PFSK-1 (cell line): Measurements from ENCODE around the gene CLEC17A.

Experiments used
- FOXP2 ChIP-seq: optimal IDR thresholded peaks from 2 replicates; pipeline ENCODE3; 2011; ENCODE audit warnings: borderline replicate concordance, control low read depth, inconsistent platforms; ENCODE audit not compliant: insufficient read depth; ENCODE audit errors: extremely low read length, extremely low read depth
- POLR2AphosphoS5 ChIP-seq: IDR thresholded peaks from 2 replicates; pipeline ENCODE4 v1.6.1; 2012; ENCODE audit warnings: low read depth, mild to moderate bottlenecking, control low read depth, low read length, moderate library complexity
- SIN3A ChIP-seq: IDR thresholded peaks from 2 replicates; pipeline ENCODE4 v1.6.1; 2012; ENCODE audit warnings: mild to moderate bottlenecking, low read length, moderate library complexity, borderline replicate concordance; ENCODE audit not compliant: insufficient read depth
- TAF1 ChIP-seq: IDR thresholded peaks from 2 replicates; pipeline ENCODE4 v1.6.1; 2012; ENCODE audit warnings: low read length, control low read depth, borderline replicate concordance; ENCODE audit not compliant: insufficient read depth
- TF ChIP-seq, protein P1 (sequence below), 2 experiments: IDR thresholded peaks; 2 replicates each; pipeline versions ENCODE4 v1.6.1 to v1.8.0; 2011 to 2012; ENCODE audit warnings: low read depth in 2 of 2, low read length in 2 of 2, control low read depth in 1 of 2, inconsistent platforms in 1 of 2, mild to moderate bottlenecking in 1 of 2, moderate library complexity in 1 of 2; ENCODE audit not compliant: insufficient read depth in 1 of 2

Gene CLEC17A

DNA sequence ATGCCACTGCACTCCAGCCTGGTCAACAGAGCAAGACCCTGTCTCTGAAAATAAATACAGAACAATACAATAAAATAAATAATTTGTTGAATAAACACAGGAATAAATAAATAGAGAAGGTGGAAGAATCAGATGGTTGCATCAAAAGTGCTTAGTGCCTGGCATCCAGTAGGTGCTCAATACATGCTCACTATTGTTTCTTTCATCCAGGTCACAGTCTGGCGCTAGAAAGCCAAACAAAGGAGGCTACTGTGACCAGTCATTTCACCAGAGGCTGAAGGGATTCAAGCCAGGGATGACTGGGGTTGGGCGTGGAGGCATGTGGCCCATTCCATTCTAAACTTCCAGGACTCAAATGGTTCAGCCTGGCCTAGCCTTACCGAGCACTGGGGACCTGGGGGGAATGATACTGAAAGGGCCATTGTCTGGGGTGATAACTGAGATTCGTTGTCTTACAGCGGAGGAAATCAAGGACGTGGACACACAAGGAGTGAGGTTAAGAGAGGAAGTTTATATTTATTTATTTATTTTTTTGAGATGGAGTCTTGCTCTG, 7.4 kb upstream of the CLEC17A start:
- TF ChIP-seq SIN3A (no peak), FOXP2 (no peak), POLR2AphosphoS5 (no peak), TAF1 (no peak)
- TF ChIP-seq, protein P1, sequence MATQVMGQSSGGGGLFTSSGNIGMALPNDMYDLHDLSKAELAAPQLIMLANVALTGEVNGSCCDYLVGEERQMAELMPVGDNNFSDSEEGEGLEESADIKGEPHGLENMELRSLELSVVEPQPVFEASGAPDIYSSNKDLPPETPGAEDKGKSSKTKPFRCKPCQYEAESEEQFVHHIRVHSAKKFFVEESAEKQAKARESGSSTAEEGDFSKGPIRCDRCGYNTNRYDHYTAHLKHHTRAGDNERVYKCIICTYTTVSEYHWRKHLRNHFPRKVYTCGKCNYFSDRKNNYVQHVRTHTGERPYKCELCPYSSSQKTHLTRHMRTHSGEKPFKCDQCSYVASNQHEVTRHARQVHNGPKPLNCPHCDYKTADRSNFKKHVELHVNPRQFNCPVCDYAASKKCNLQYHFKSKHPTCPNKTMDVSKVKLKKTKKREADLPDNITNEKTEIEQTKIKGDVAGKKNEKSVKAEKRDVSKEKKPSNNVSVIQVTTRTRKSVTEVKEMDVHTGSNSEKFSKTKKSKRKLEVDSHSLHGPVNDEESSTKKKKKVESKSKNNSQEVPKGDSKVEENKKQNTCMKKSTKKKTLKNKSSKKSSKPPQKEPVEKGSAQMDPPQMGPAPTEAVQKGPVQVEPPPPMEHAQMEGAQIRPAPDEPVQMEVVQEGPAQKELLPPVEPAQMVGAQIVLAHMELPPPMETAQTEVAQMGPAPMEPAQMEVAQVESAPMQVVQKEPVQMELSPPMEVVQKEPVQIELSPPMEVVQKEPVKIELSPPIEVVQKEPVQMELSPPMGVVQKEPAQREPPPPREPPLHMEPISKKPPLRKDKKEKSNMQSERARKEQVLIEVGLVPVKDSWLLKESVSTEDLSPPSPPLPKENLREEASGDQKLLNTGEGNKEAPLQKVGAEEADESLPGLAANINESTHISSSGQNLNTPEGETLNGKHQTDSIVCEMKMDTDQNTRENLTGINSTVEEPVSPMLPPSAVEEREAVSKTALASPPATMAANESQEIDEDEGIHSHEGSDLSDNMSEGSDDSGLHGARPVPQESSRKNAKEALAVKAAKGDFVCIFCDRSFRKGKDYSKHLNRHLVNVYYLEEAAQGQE (IDR thresholded peaks at IDR 0.05; ENCODE audit: insufficient read depth in 1 of 2, low read depth in 2 of 2, low read length in 2 of 2): no peak

DNA sequence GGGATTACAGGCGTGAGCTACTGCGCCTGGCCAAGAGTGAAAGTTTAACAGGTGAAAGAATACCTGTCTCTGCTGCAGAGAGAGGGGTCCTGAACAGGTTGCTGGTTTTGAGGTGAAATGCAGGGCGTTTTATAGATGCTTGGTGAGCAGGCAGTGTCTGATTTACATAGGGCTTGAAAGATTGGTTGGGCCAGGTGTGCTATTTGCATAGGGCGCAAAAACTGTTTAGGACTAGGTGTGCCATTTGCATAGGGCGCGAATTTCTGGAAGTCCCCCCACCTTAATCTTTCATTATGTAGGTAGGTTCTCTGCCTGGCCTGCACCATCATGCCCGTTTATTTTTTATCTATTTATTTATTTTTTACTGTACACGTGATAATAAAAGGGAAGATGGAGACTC, 6.5 kb upstream of the CLEC17A start:
- TF ChIP-seq, protein P1 (IDR thresholded peaks at IDR 0.05; ENCODE audit: insufficient read depth in 1 of 2, low read depth in 2 of 2, low read length in 2 of 2): no peak
- no peak for TF ChIP-seq FOXP2
- no peak for TF ChIP-seq TAF1
- TF ChIP-seq POLR2AphosphoS5: no peak
- no peak for TF ChIP-seq SIN3A

DNA sequence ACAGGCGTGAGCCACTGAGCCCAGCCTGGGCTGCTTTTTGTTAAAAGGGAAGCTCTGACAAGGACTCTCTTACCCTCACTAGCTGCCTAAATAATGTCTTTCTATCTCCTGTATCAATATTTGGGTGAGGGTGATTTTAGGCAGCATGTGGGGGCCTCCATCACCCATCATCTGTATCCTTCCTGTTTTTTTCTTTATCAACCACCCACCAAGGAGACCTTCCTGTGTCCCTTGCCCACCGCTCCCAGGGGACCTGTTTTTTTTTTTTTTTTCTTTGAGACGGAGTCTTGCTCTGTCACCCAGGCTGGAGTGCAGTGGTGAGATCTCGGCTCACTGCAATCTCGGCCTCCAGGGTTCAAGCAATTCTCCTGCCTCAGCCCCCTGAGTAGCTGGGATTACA, 5.6 kb upstream of the CLEC17A start:
- TF ChIP-seq, protein P1 (IDR thresholded peaks at IDR 0.05; ENCODE audit: insufficient read depth in 1 of 2, low read depth in 2 of 2, low read length in 2 of 2): no peak
- no peak for TF ChIP-seq POLR2AphosphoS5
- no peak for TF ChIP-seq SIN3A
- TF ChIP-seq TAF1: no peak
- no peak for TF ChIP-seq FOXP2

DNA sequence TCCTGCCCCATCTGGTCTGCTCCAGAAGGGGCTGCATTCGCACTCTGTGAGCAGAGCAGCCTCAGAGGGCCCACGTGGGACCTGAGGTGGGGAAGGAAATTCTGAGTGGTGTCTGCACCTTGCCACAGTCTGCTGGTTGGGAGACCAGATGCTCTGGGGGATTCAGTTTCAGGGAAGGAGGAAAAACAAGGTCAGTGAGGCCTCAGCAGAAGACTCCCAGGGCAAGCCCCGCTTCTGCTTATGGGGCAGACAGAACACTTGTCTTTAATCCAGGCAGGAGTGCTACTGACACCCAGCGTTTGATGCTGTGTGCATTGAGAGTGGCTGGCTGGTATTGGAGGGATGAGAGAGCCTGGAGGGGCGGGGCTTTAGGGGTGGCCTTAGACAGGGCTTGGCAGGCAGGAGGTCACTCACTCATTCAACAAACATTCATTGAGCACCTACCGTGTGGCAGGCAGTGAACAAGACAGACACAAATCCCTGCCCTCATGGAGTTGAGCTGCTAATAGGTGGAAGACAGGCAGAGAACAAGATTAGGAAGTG, 4.9 kb upstream of the CLEC17A start:
- TF ChIP-seq TAF1 (no peak), SIN3A (no peak), POLR2AphosphoS5 (no peak), FOXP2 (no peak)
- TF ChIP-seq, protein P1 (IDR thresholded peaks at IDR 0.05; ENCODE audit: insufficient read depth in 1 of 2, low read depth in 2 of 2, low read length in 2 of 2): no peak
